ENCODE measurements around the gene CCDC92B. TPM values are rescaled to one million over a fixed set of nuclear protein-coding genes. Genes with fewer than 3 reads are reported as not detected.
"Not testable (repeated sequence)": the region's sequence is repeated elsewhere in the genome, so short reads cannot be mapped to it uniquely, and the experiment has no call there.

CCDC92B gene
- polyA plus RNA-seq, 2 donors, result 0.44 to 1.2 TPM

DNA sequence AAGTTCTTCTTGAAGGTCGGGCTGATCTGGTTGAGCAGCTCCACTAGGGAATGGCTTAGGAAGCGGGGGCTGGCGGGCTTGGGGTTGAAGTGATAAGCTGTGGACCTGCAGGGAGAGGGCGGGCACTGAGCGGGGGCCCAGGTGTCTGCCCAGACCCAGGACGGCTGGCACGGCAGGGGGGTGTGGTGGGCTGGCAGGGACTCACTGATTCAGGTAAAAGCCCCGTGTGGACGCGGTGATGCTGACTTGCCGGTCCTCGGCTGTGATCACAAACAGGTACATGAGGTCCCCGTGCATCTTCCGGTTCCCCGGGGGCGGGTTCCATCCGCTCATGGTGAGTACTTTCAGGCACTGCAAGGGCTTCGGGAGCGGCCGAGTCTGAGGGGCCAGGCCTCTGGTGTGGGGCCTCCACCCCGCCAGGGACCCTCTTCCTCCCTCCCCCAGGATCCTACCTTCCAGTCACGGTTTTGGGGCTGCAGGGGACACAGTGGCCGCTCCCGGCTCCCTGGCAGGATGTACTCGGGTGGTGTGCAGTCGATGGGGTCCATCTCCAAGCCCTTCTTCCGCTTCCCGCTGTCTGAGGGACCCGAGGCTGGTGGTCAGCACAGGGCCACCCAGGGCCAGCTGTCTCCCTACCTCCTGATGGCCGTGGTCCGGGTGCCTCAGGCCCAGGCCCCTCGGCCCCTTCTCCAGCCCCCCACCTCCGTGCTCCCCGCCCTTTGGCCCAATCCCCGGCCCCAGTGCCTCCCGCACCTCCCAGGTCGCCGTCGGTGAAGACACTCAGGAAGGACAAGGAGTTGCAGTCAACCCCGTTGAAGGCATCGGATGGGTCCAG, 48.1 kb downstream of the CCDC92B start:
- Histone ChIP-seq H3K36me3 (ENCODE audit: control insufficient read depth in 2 of 2, insufficient read depth in 2 of 2, low read length in 1 of 2) (peaks cover 19 to 71% of the 10 kb centered on the region in 2 donors), H3K27me3 (ENCODE audit: control insufficient read depth in 1 of 2, insufficient read depth in 2 of 2, low read length in 2 of 2) (no peaks in the 10 kb centered on the region), H3K4me3 (ENCODE audit: low read depth in 1 of 2, low read length in 2 of 2) (no peak overlapping the region), H3K9me3 (ENCODE audit: control insufficient read depth in 2 of 2, insufficient read depth in 1 of 2, low read depth in 1 of 2, low read length in 1 of 2) (no peaks in the 10 kb centered on the region), H3K27ac (ENCODE audit: low read depth in 2 of 2, low read length in 1 of 2) (no peak overlapping the region), H3K4me1 (ENCODE audit: control insufficient read depth in 2 of 2, insufficient read depth in 2 of 2, low read length in 1 of 2) (no peaks in the 10 kb centered on the region)
- WGBS, 2 donors, result 92 to 95% methylated on average over 39 to 41 of the region's 41 CpGs

DNA sequence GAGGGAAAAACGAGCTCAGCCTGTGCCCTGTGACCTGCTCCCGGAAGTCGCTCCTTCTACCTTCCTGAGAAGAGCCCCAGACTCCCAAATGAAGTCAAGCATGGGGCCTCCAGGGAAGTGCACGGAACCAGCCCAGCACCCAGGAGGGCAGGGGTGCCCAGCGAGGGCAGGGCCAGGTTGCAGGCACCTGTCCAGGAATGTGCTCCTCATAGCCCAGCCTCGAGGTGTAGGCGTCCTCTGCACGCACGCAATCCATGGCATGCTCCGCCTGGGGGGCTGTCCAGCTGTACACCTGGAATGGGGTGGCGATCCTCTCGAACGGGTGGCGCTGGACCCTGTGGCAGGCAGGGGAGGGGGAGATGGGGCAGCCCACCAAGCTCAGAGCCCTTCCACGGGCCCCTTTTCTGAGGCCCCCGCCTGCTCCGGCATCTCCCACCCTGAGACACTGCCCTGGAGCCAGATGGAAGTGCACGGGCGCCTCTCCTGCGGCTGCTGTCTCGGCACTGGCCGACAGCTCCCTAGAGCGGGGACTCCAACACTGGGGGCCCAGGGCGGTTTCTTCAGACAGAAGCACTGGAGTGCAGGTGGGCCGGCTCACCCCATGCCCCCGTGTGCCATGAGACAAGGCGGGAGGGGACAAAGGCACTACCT, 48.8 kb downstream of the CCDC92B start:
- 87 to 89% methylated on average over 24 to 27 of the region's 27 CpGs for WGBS, 2 donors

DNA sequence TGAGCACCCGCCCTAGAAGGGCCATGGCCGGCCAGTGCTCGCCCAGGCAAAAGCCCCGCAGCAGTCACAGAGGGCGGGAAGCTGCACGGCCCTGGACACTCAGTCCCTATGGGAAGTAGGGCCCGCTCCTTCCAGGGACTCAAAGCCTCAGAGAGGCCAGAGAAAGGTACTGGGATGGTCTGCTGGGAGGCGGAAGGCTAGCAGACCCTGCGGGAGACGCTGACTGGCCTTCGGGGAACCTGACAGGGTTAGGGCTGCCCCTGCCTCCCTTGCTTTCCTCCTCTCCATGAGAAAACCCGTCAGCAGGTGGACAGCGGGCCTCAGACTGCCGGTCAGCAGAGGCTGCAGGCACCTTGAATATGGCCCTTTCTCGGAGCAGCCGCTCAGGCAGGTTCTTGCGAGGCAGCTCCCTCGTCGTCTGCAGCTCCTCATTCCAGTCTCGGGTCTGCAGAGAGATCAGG, 49.4 kb downstream of the CCDC92B start:
- H3K36me3 ChIP-seq (ENCODE audit: control insufficient read depth in 2 of 2, insufficient read depth in 2 of 2, low read length in 1 of 2), result peaks cover 19 to 82% of the 10 kb centered on the region in 2 donors

More for the DNA sequence above, 48.8 kb downstream of the CCDC92B start:
- Histone ChIP-seq H3K4me3 (ENCODE audit: low read depth in 1 of 2, low read length in 2 of 2) (no peak overlapping the region), H3K4me1 (ENCODE audit: control insufficient read depth in 2 of 2, insufficient read depth in 2 of 2, low read length in 1 of 2) (no peaks in the 10 kb centered on the region), H3K27ac (ENCODE audit: low read depth in 2 of 2, low read length in 1 of 2) (no peak overlapping the region), H3K9me3 (ENCODE audit: control insufficient read depth in 2 of 2, insufficient read depth in 1 of 2, low read depth in 1 of 2, low read length in 1 of 2) (no peaks in the 10 kb centered on the region), H3K36me3 (ENCODE audit: control insufficient read depth in 2 of 2, insufficient read depth in 2 of 2, low read length in 1 of 2) (peaks cover 19 to 77% of the 10 kb centered on the region in 2 donors), H3K27me3 (ENCODE audit: control insufficient read depth in 1 of 2, insufficient read depth in 2 of 2, low read length in 2 of 2) (no peaks in the 10 kb centered on the region)

DNA sequence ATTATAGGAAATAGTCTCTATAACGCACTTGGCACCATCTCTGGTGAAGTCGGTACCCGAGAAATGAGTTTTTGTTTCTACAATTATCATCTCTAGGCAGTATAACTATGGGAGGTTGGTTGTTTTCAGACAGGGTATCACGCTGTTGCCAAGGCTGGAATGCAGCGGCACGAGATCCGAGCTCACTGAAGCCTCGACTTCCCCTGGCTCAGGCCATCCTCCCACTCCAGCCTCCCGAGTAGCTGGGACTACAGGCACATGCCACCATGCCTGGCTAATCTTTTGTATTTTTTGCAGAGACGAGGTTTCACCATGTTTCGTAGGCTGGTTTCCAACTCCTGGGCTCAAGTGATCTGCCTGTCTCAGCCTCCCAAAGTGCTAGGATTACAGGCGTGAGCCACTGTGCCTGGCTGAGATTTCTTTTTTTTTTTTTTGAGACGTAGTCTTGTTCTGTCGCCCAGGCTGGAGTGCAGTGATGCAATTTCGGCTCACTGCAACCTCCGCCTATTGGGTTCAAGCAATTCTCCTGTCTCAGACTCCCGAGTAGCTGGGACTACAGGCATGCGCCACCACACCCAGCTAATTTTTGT, 50.1 kb downstream of the CCDC92B start:
- not testable (repeated sequence) for H3K9me3 ChIP-seq (ENCODE audit: control insufficient read depth in 2 of 2, insufficient read depth in 1 of 2, low read depth in 1 of 2, low read length in 1 of 2); H3K4me3 ChIP-seq (ENCODE audit: low read depth in 1 of 2, low read length in 2 of 2); H3K27me3 ChIP-seq (ENCODE audit: control insufficient read depth in 1 of 2, insufficient read depth in 2 of 2, low read length in 2 of 2); H3K4me1 ChIP-seq (ENCODE audit: control insufficient read depth in 2 of 2, insufficient read depth in 2 of 2, low read length in 1 of 2); H3K27ac ChIP-seq (ENCODE audit: low read depth in 2 of 2, low read length in 1 of 2)
- peaks cover 19 to 81% of the 10 kb centered on the region in 2 donors for H3K36me3 ChIP-seq (ENCODE audit: control insufficient read depth in 2 of 2, insufficient read depth in 2 of 2, low read length in 1 of 2)
- 86 to 88% methylated on average over 18 of the region's 18 CpGs for WGBS, 2 donors

More for the DNA sequence above, 49.4 kb downstream of the CCDC92B start:
- no peaks in the 10 kb centered on the region for H3K27me3 ChIP-seq (ENCODE audit: control insufficient read depth in 1 of 2, insufficient read depth in 2 of 2, low read length in 2 of 2)
- H3K4me1 ChIP-seq (ENCODE audit: control insufficient read depth in 2 of 2, insufficient read depth in 2 of 2, low read length in 1 of 2), result no peaks in the 10 kb centered on the region
- no peak overlapping the region for H3K27ac ChIP-seq (ENCODE audit: low read depth in 2 of 2, low read length in 1 of 2)
- no peaks in the 10 kb centered on the region for H3K9me3 ChIP-seq (ENCODE audit: control insufficient read depth in 2 of 2, insufficient read depth in 1 of 2, low read depth in 1 of 2, low read length in 1 of 2)
- WGBS, 2 donors, result 91 to 95% methylated on average over 20 of the region's 20 CpGs
- H3K4me3 ChIP-seq (ENCODE audit: low read depth in 1 of 2, low read length in 2 of 2), result no peak overlapping the region

DNA sequence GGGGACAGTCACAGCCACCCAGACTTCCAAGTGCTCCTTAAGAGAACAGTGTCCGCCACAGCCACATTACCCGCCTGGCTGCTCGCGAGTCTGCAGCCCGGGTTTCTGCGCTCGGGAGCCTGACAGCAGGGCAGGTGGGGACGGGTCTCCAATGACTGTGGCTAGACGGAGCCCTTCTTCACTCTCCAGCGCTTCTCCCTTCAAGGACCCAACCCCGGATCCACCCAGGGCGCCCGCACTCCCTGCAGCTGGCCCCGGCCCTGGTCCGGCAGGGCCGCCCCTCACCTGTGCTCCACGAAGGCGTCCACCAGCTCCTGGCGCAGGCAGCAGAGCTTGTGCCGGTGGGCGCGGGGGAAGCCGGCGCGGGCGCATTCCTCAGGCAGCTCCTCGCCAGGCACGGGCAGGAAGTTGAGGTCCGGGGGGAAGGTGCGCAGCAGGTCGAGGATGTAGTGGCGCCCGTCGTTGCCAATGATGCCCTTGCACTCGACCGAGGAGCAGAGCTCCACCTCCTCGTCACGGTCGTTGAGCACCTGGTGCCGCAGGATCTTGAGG, 51.8 kb downstream of the CCDC92B start:
- WGBS, 2 donors, result 96% methylated on average over 40 of the region's 40 CpGs
- peaks cover 0 to 13% of the 10 kb centered on the region in 2 donors for H3K4me1 ChIP-seq (ENCODE audit: control insufficient read depth in 2 of 2, insufficient read depth in 2 of 2, low read length in 1 of 2)
- H3K4me3 ChIP-seq (ENCODE audit: low read depth in 1 of 2, low read length in 2 of 2), result no peak overlapping the region
- no peaks in the 10 kb centered on the region for H3K27me3 ChIP-seq (ENCODE audit: control insufficient read depth in 1 of 2, insufficient read depth in 2 of 2, low read length in 2 of 2)
- H3K27ac ChIP-seq (ENCODE audit: low read depth in 2 of 2, low read length in 1 of 2), result no peak overlapping the region
- no peaks in the 10 kb centered on the region for H3K9me3 ChIP-seq (ENCODE audit: control insufficient read depth in 2 of 2, insufficient read depth in 1 of 2, low read depth in 1 of 2, low read length in 1 of 2)
- peaks cover 19 to 80% of the 10 kb centered on the region in 2 donors for H3K36me3 ChIP-seq (ENCODE audit: control insufficient read depth in 2 of 2, insufficient read depth in 2 of 2, low read length in 1 of 2)

DNA sequence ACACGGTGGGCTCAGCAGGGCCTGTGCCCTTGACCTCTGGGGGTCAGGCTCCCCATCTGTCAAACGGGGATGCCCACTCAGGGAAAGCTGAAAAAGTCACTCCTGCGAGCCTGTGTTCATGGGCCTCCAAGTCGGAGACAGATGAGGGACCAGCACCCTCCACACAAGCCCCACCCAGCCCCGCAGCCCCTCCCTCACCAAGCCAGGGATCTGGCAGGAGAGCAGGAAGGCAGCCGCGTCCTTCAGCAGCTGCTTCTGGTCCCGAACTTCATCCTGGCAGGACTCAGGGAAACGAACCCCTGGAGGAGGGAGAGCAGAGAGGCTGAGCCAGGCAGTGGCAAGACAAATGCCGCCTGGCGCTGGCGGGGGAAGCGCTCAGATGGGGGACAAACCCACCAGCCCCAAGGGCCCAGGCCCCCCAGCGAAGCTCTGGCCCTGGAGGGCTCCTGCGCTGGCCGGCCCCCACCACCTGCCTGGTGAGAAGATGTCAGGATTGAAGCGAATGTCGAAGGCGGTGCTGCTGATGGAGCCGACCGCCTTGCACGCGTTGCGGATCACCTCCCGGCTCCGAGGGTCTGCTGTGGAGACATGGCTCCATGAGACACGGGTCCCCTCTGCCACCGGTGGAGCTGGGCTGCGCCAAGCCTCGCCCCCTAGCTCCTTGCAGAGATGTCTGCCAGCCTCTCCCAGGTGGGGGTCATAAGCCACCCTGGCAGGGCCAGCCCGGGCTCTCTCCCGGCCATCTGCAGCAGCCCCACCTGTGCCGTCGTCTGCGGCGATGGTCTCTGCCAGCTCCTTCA, 53.3 kb downstream of the CCDC92B start:
- WGBS, 2 donors, result 85 to 91% methylated on average over 35 to 36 of the region's 36 CpGs
- Histone ChIP-seq H3K27ac (ENCODE audit: low read depth in 2 of 2, low read length in 1 of 2) (no peak overlapping the region), H3K4me3 (ENCODE audit: low read depth in 1 of 2, low read length in 2 of 2) (no peak overlapping the region), H3K4me1 (ENCODE audit: control insufficient read depth in 2 of 2, insufficient read depth in 2 of 2, low read length in 1 of 2) (peaks cover 0 to 14% of the 10 kb centered on the region in 2 donors), H3K9me3 (ENCODE audit: control insufficient read depth in 2 of 2, insufficient read depth in 1 of 2, low read depth in 1 of 2, low read length in 1 of 2) (no peaks in the 10 kb centered on the region), H3K27me3 (ENCODE audit: control insufficient read depth in 1 of 2, insufficient read depth in 2 of 2, low read length in 2 of 2) (no peaks in the 10 kb centered on the region), H3K36me3 (ENCODE audit: control insufficient read depth in 2 of 2, insufficient read depth in 2 of 2, low read length in 1 of 2) (peaks cover 16 to 76% of the 10 kb centered on the region in 2 donors)

DNA sequence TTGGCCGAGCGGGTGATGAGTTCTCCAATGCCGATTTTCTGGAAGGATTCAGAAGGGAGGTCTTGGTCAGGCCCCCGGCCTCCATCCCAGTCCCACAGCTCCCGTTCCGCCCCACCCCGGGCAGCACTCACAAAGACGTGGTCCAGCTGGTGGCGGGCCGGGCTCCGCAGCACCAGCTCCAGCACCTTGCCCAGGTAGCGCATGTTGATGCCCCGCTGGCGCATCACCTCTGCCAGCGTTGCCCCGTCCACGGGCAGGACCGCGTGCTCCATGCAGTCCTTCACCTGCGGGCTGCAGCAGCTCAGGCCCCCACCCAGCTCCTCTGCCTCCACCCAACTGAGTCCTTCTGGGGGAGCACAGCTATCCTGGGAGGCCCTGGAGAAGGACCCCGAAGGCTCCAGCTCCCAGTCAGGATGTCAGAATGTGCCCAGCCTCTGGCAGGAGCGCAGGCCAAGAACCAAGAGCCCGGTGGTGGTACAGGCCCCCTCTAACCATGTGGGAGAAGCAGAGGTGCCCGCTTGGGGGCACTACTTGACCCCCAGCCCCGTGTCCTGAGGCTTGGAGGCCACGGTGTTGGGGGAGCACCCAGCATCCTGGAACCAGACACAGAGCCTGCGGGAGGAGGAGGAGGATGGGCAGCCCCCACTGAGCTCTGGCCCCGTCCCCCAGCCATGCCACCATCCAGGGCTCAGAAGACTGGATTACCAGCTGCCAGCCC, 54.0 kb downstream of the CCDC92B start:
- no peaks in the 10 kb centered on the region for H3K27me3 ChIP-seq (ENCODE audit: control insufficient read depth in 1 of 2, insufficient read depth in 2 of 2, low read length in 2 of 2)
- H3K9me3 ChIP-seq (ENCODE audit: control insufficient read depth in 2 of 2, insufficient read depth in 1 of 2, low read depth in 1 of 2, low read length in 1 of 2), result no peaks in the 10 kb centered on the region
- H3K36me3 ChIP-seq (ENCODE audit: control insufficient read depth in 2 of 2, insufficient read depth in 2 of 2, low read length in 1 of 2), result peaks cover 8 to 70% of the 10 kb centered on the region in 2 donors
- no peak overlapping the region for H3K4me3 ChIP-seq (ENCODE audit: low read depth in 1 of 2, low read length in 2 of 2)
- 92 to 94% methylated on average over 28 of the region's 28 CpGs for WGBS, 2 donors
- H3K27ac ChIP-seq (ENCODE audit: low read depth in 2 of 2, low read length in 1 of 2), result no peak overlapping the region
- peaks cover 0 to 14% of the 10 kb centered on the region in 2 donors for H3K4me1 ChIP-seq (ENCODE audit: control insufficient read depth in 2 of 2, insufficient read depth in 2 of 2, low read length in 1 of 2)

DNA sequence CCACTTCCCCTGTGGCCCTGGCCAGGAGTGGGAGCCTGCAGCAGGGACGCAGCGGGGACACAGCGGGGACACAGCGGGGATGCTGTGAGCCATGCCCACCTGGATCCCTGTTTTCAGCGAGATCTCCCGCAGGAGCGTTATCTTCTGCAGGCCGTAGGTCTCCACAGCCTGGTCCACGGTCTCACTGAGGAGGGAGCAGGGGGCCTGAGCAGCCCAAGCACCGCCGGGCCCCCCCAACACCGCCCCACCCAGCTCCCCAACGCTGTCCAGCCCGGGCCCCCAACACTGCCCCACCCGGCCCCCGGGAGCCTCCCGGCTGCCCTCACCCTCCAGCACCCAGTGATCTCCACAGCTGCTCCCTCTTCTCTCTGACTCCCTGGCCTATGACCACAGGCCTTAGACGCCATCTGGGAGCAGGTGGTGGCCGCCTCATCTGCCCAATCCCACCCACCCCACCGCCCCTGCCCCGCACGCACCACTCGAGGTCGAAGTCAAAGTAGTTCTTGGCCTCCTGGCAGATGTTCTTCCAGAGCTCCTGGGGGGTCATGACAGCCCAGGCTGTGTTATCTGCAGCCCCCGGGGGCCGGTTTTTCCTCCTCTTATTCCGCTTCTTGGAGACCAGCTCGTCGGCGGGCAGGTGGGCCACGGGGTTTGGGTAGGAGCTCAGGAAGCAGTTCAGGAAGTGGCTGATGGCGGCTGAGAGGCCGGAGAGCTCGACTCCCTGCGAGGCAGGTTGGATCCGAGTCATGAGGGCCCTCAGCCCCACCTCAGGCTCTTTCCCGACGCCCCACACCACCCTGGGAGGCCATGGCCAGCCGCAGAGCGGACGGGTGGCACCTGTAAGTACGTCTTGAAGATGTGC, 54.8 kb downstream of the CCDC92B start:
- Histone ChIP-seq H3K36me3 (ENCODE audit: control insufficient read depth in 2 of 2, insufficient read depth in 2 of 2, low read length in 1 of 2) (peaks cover 6 to 65% of the 10 kb centered on the region in 2 donors), H3K9me3 (ENCODE audit: control insufficient read depth in 2 of 2, insufficient read depth in 1 of 2, low read depth in 1 of 2, low read length in 1 of 2) (no peaks in the 10 kb centered on the region), H3K27ac (ENCODE audit: low read depth in 2 of 2, low read length in 1 of 2) (no peak overlapping the region), H3K4me3 (ENCODE audit: low read depth in 1 of 2, low read length in 2 of 2) (no peak overlapping the region), H3K27me3 (ENCODE audit: control insufficient read depth in 1 of 2, insufficient read depth in 2 of 2, low read length in 2 of 2) (no peaks in the 10 kb centered on the region), H3K4me1 (ENCODE audit: control insufficient read depth in 2 of 2, insufficient read depth in 2 of 2, low read length in 1 of 2) (peaks cover 0 to 14% of the 10 kb centered on the region in 2 donors)
- 89 to 90% methylated on average over 41 to 42 of the region's 42 CpGs for WGBS, 2 donors
